Endothelial cell of umbilical vein (primary cell): Measurements from ENCODE around the gene PLXDC2. TPM values are rescaled to one million over a fixed set of nuclear protein-coding genes. Genes with fewer than 3 reads are reported as not detected.

ENCODE experiments used
- BruUV-seq: library from RNA; stranded (reverse); fragments of 400-500 nt; replicated peaks from 2 replicates; lab custom pipeline; 2021; lab: Mats Ljungman, UMichigan
- CTCF ChIA-PET: fragments of 300-600, 350-600 bp; sonication (Branson Sonifier 250); formaldehyde crosslinking; loops from one replicate; lab custom pipeline; 2021; ENCODE audit warnings: antibody characterized with exemption, inconsistent platforms; lab: Charles Lee
- POLR2A ChIA-PET: fragments of 300-600, 350-600 bp; sonication (Branson Sonifier 250); formaldehyde crosslinking; loops from one replicate; lab custom pipeline; 2021; ENCODE audit warnings: antibody characterized with exemption, inconsistent platforms; lab: Charles Lee
- DNase-seq: peaks from one replicate; pipeline ENCODE4 v3.0.0-alpha.2; 2011; ENCODE audit warnings: low read depth, low spot score
- FAIRE-seq: peaks from 2 replicates; lab custom pipeline; 2011; peaks lifted over from hg19 to GRCh38; lab: Jason Lieb, UNC
- H2AFZ ChIP-seq: 2 replicates; pipeline ENCODE4 v1.6.0; 2012; ENCODE audit warnings: low read depth, low read length, control low read depth, inconsistent platforms
- H3K27ac ChIP-seq: 2 replicates; pipeline ENCODE4 v1.5.1; 2011; ENCODE audit warnings: low read depth, mild to moderate bottlenecking, control low read depth, low read length, moderate library complexity; ENCODE audit not compliant: insufficient read depth
- H3K27me3 ChIP-seq, 2 experiments: 2 replicates each; pipeline versions ENCODE4 v1.6.0 to v1.6.1; 2011; ENCODE audit warnings: low read length in 2 of 2, mixed read lengths in 1 of 2; ENCODE audit not compliant: control insufficient read depth in 2 of 2, insufficient read depth in 2 of 2
- H3K36me3 ChIP-seq, 2 experiments: 2 replicates in 1 of 2; 3 replicates in 1 of 2; pipeline ENCODE4 v1.5.1; 2011; ENCODE audit warnings: low read length in 2 of 2, mild to moderate bottlenecking in 1 of 2, moderate library complexity in 1 of 2; ENCODE audit not compliant: control insufficient read depth in 2 of 2, insufficient read depth in 2 of 2; ENCODE audit errors: extremely low read depth in 1 of 2
- H3K4me1 ChIP-seq: 3 replicates; pipeline ENCODE4 v1.5.1; 2011; ENCODE audit warnings: mild to moderate bottlenecking, low read length; ENCODE audit not compliant: control insufficient read depth, insufficient read depth; ENCODE audit errors: extremely low read depth
- H3K4me2 ChIP-seq: 2 replicates; pipeline ENCODE4 v1.6.1; 2011; ENCODE audit warnings: low read length, control low read depth, mixed read lengths; ENCODE audit not compliant: insufficient read depth
- H3K4me3 ChIP-seq, 3 experiments: fragments of 200-600 bp in 1 of 3; sonication (generic), shearing (Covaris generic) in 1 of 3; replicated peaks in 1 of 3; 2 replicates each; pipeline ENCODE4 v1.5.1; 2011 to 2016; ENCODE audit warnings: control low read depth in 3 of 3, low read length in 3 of 3, mild to moderate bottlenecking in 2 of 3, inconsistent platforms in 1 of 3, low read depth in 1 of 3, moderate library complexity in 1 of 3; ENCODE audit not compliant: insufficient read depth in 1 of 3
- H3K79me2 ChIP-seq: 2 replicates; pipeline ENCODE4 v1.6.0; 2012; ENCODE audit warnings: low read length, inconsistent platforms; ENCODE audit not compliant: control insufficient read depth, insufficient read depth
- H3K9ac ChIP-seq: replicated peaks from 2 replicates; pipeline ENCODE3; 2011; ENCODE audit warnings: low read length, control low read depth; ENCODE audit not compliant: insufficient read depth; ENCODE audit errors: extremely low read depth
- H3K9me1 ChIP-seq: replicated peaks from 3 replicates; pipeline ENCODE4 v1.6.0; 2011; ENCODE audit warnings: mild to moderate bottlenecking, low read length; ENCODE audit not compliant: control insufficient read depth, insufficient read depth; ENCODE audit errors: extremely low read depth
- H3K9me3 ChIP-seq: replicated peaks from 2 replicates; pipeline ENCODE4 v1.5.1; 2012; ENCODE audit warnings: low read length, inconsistent platforms; ENCODE audit not compliant: control insufficient read depth, insufficient read depth
- H4K20me1 ChIP-seq: replicated peaks from 2 replicates; pipeline ENCODE3; 2011; ENCODE audit warnings: mild to moderate bottlenecking, low read length; ENCODE audit not compliant: control insufficient read depth, insufficient read depth; ENCODE audit errors: extremely low read depth
- EZH2 ChIP-seq: IDR thresholded peaks from 2 replicates; pipeline ENCODE4 v1.6.1; 2012; ENCODE audit warnings: borderline replicate concordance, low read depth, mild to moderate bottlenecking, moderate library complexity, low read length, inconsistent platforms; ENCODE audit not compliant: severe bottlenecking
- FOS ChIP-seq: IDR thresholded peaks from 2 replicates; pipeline ENCODE4 v1.6.1; 2011; ENCODE audit warnings: mild to moderate bottlenecking, low read length, moderate library complexity, borderline replicate concordance; ENCODE audit not compliant: insufficient read depth
- GATA2 ChIP-seq: IDR thresholded peaks from 2 replicates; pipeline ENCODE4 v1.7.0; 2011; ENCODE audit warnings: low read depth, mild to moderate bottlenecking, moderate library complexity, mixed read lengths, low read length; ENCODE audit not compliant: insufficient read length, insufficient read depth
- JUN ChIP-seq: IDR thresholded peaks from 2 replicates; pipeline ENCODE4 v1.6.1; 2011; ENCODE audit warnings: borderline replicate concordance, low read depth; ENCODE audit not compliant: insufficient read length, insufficient read depth
- MYC ChIP-seq: IDR thresholded peaks from one replicate; pipeline ENCODE4 v1.6.1; 2011; ENCODE audit warnings: mild to moderate bottlenecking, low read depth, low read length
- POLR2A ChIP-seq: IDR thresholded peaks from 2 replicates; pipeline ENCODE4 v1.6.1; 2012; ENCODE audit warnings: low read depth, mild to moderate bottlenecking, control low read depth, low read length
- POLR2AphosphoS5 ChIP-seq: IDR thresholded peaks from 2 replicates; pipeline ENCODE4 v1.6.1; 2012; ENCODE audit warnings: low read depth, mild to moderate bottlenecking, control low read depth, low read length, moderate library complexity; ENCODE audit not compliant: insufficient read depth
- dilution Hi-C: fragments of 300-500 bp; cut with MboI; formaldehyde crosslinking; loops from one replicate; pipeline ENCODE4 v1.15.0; 2019; ENCODE audit warnings: low sequenced_read_pairs; ENCODE audit not compliant: extremely low pct_ligation_motif_present
- intact Hi-C: fragments of 100-400 bp; cut with micrococcal nuclease; formaldehyde crosslinking; loops from one replicate; pipeline ENCODE4 v1.10.0; 2022
- polyA plus RNA-seq, 4 experiments: library from polyadenylated mRNA; depleted of rRNA in 3 of 4; stranded (reverse) in 3 of 4; unstranded in 1 of 4; fragments of >200 nt; gene quantifications; 2 replicates each; pipeline versions ENCODE4 v1.2.1 to v1.2.3, GENCODE V29; 2011 to 2012; ENCODE audit warnings: missing spikeins in 1 of 4
- total RNA-seq: library from RNA; stranded (reverse); gene quantifications from 2 replicates; pipeline ENCODE4 v1.2.3, GENCODE V29; 2021
- TF ChIP-seq, protein P1 (sequence below), 2 donors: IDR thresholded peaks; 1 replicate in 1 of 2; 2 replicates in 1 of 2; pipeline ENCODE4 v1.5.1; 2011; ENCODE audit warnings: low read length in 2 of 2, mild to moderate bottlenecking in 2 of 2, moderate library complexity in 2 of 2, control low read depth in 1 of 2, inconsistent platforms in 1 of 2, low read depth in 1 of 2; ENCODE audit not compliant: insufficient read depth in 1 of 2; ENCODE audit errors: extremely low read depth in 1 of 2
- TF ChIP-seq, protein P2 (sequence below): IDR thresholded peaks from 2 replicates; pipeline ENCODE4 v1.6.1; 2011; ENCODE audit not compliant: insufficient read depth, insufficient read length

Gene PLXDC2
- total and polyA plus RNA-seq, 2 donors (not counting 3 experiments of a cell fraction or from before 2014, with no cell fraction given): 0.32 to 1.2 TPM

DNA sequence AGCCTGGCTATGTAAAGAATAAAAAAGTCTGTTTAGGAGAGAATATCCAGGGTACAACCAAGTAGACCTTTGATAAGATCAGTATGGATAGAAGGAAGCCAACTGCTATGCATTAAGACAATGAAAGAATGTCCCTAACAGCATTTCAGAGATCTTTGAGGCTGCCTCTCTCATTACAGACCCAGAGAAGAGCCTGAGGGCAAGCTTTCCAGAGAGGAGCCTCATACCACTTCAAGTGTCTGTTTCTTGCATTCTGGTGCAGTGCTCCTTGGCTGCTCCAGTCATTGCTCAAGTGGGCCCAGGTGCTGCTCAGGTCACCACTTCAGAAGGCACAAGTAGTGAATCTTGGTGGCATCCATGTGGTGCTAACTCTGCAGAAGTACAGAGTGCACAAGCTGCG, 514.0 kb downstream of the PLXDC2 start:
- H3K9ac ChIP-seq: no peak overlapping the region
- no peaks in the 10 kb centered on the region for H3K9me1 ChIP-seq
- no peaks in the 10 kb centered on the region for H3K79me2 ChIP-seq
- FAIRE-seq: no peak
- no peaks in the 10 kb centered on the region for H4K20me1 ChIP-seq
- ChIA-PET CTCF (no interaction called here), POLR2A (no interaction called here)
- H3K4me1 ChIP-seq: no peaks in the 10 kb centered on the region
- no peak for DNase-seq
- no peaks in the 10 kb centered on the region for H3K27me3 ChIP-seq
- no peak overlapping the region for H2AFZ ChIP-seq
- no peak overlapping the region for H3K27ac ChIP-seq
- no peak overlapping the region for H3K4me3 ChIP-seq
- intact Hi-C loops: no loop called here
- dilution Hi-C loops: no loop called here
- no TSS peak for BruUV-seq
- H3K36me3 ChIP-seq: no peaks in the 10 kb centered on the region
- TF ChIP-seq, protein P1, sequence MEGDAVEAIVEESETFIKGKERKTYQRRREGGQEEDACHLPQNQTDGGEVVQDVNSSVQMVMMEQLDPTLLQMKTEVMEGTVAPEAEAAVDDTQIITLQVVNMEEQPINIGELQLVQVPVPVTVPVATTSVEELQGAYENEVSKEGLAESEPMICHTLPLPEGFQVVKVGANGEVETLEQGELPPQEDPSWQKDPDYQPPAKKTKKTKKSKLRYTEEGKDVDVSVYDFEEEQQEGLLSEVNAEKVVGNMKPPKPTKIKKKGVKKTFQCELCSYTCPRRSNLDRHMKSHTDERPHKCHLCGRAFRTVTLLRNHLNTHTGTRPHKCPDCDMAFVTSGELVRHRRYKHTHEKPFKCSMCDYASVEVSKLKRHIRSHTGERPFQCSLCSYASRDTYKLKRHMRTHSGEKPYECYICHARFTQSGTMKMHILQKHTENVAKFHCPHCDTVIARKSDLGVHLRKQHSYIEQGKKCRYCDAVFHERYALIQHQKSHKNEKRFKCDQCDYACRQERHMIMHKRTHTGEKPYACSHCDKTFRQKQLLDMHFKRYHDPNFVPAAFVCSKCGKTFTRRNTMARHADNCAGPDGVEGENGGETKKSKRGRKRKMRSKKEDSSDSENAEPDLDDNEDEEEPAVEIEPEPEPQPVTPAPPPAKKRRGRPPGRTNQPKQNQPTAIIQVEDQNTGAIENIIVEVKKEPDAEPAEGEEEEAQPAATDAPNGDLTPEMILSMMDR (IDR thresholded peaks at IDR 0.05; ENCODE audit: extremely low read depth in 1 of 2, insufficient read depth in 1 of 2, low read depth in 1 of 2, low read length in 2 of 2): no peak
- TF ChIP-seq JUN: no peak
- no peak for TF ChIP-seq FOS
- H3K9me3 ChIP-seq: peaks cover 6% of the 10 kb centered on the region
- no peak overlapping the region for H3K4me2 ChIP-seq

DNA sequence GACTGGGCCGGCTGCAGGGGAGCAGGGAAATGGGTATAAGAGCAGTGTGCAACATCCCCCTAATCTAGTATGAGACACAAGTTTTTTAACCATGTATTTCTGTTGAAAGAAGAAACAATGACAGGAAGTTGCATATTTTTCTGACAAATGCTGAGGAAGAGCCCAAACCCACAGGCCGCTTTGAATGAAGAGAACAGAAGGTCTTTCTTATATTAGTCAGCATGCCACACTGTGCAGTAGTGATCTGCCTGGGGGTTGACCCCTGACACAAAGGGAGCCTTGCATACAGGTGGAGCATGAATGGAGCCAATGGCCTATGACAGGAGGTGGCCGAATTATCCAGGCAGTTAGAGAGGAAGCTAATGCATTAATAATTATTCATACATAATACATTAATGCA, 518.3 kb downstream of the PLXDC2 start:
- Histone ChIP-seq H4K20me1 (no peaks in the 10 kb centered on the region), H3K27ac (no peak overlapping the region), H3K9me1 (no peaks in the 10 kb centered on the region), H3K9ac (no peak overlapping the region), H3K4me1 (no peaks in the 10 kb centered on the region), H3K9me3 (peaks cover 4% of the 10 kb centered on the region), H3K4me2 (no peak overlapping the region), H3K4me3 (no peak overlapping the region), H2AFZ (no peak overlapping the region), H3K79me2 (no peaks in the 10 kb centered on the region), H3K36me3 (no peaks in the 10 kb centered on the region), H3K27me3 (no peaks in the 10 kb centered on the region)
- no peak for DNase-seq
- ChIA-PET CTCF (no interaction called here), POLR2A (no interaction called here)
- TF ChIP-seq EZH2: no peak
- no peak for TF ChIP-seq POLR2AphosphoS5
- TF ChIP-seq GATA2: no peak
- TF ChIP-seq POLR2A: no peak
- TF ChIP-seq JUN: no peak
- TF ChIP-seq, protein P2, sequence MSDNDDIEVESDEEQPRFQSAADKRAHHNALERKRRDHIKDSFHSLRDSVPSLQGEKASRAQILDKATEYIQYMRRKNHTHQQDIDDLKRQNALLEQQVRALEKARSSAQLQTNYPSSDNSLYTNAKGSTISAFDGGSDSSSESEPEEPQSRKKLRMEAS: no peak
- TF ChIP-seq FOS: no peak
- TF ChIP-seq MYC: no peak
- TF ChIP-seq, protein P1 (IDR thresholded peaks at IDR 0.05; ENCODE audit: extremely low read depth in 1 of 2, insufficient read depth in 1 of 2, low read depth in 1 of 2, low read length in 2 of 2): no peak
- dilution Hi-C loops: no loop called here
- no peak for FAIRE-seq
- no TSS peak for BruUV-seq
- intact Hi-C loops: no loop called here
